Fibroblast of gingiva (primary cell): Measurements from ENCODE around the gene EGFL8.
A peak's percentile ranks its signal among the peaks of the same experiment; 100 is the strongest.
"Not testable (repeated sequence)": the region's sequence is repeated elsewhere in the genome, so short reads cannot be mapped to it uniquely, and the experiment has no call there.

ENCODE experiments used
- DNase-seq: peaks from one replicate; pipeline ENCODE4 v3.0.0-alpha.2; 2011; ENCODE audit warnings: low read depth

The EGFL8 gene

GRCh38 chr6:32184084-32184640 lies 19.8 kb downstream of the EGFL8 start, which contains the start of gene AGER:
TSS of gene AGER (minus strand) at chr6:32184253. CDS start at chr6:32184222, 31 bp downstream.
- no peak for DNase-seq

GRCh38 chr6:32185681-32186131 lies 21.3 kb downstream of the EGFL8 start:
- DNase-seq, result peak; percentile 89

DNA sequence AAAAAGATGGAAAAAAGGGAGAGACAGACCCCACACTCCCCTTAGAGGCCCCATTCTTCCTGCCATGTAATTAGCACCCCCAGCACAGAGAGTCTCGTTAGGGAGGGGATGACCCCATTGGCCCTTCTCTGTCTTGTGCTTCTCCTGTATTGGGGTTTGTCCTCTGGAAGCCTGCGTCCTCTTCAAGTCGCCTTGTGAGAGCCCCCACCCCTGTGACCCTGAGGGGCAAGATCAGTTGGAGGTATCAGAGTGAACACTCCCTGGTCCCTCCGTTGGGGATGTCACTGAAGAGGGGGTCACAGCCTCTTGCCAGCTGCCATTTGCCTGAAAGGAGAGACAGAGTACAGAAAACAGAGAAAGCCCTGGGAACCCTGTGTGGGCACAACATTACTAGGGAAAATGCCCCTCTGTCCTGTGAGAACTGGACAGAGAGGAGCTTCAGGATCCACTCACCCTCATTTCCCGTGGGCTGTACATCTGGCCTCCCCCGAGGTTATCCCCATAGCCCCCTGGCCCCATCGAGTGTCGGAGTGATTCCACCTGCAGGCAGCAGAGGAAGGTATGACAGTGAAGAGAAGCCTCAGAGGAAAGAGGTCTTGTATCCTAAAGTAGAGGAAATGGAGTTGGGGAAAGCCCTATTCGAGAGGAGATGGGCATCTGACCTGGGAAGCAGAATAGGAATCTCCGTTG lies 21.9 kb downstream of the EGFL8 start:
- not testable (repeated sequence) for DNase-seq

DNA sequence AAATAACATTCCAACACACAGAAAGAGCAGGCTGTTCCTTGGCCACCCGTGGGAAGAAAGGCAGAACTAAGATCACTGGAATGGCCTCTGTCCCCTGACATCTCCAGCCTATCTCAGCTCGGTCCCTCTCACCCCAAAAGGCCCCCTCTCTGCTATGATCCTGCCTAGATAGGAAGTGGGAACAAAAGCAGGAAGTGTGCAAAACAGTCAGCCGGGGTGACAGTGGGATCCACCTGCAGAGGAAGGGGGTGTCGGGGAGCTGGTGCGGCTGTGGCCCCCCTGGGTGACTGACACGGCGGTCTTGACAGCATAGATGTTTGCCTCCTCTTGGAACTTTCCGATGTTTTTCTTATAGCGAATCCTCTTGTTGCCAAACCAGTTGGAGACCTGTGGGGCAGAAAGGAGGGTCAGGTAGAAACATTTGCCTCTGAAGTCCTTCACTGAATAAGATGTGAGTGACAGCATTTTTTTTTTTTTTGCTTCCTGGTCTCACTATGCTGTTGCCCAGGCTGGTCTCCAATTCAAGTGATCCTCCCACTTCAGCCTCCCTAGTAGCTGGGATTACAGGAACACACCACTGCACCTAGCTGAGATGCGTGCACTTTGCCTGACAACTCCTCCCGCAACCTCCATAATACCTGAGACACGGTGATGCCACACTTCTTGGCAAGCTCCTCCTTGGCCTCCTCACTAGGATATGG lies 22.8 kb downstream of the EGFL8 start:
- no peak for DNase-seq

DNA sequence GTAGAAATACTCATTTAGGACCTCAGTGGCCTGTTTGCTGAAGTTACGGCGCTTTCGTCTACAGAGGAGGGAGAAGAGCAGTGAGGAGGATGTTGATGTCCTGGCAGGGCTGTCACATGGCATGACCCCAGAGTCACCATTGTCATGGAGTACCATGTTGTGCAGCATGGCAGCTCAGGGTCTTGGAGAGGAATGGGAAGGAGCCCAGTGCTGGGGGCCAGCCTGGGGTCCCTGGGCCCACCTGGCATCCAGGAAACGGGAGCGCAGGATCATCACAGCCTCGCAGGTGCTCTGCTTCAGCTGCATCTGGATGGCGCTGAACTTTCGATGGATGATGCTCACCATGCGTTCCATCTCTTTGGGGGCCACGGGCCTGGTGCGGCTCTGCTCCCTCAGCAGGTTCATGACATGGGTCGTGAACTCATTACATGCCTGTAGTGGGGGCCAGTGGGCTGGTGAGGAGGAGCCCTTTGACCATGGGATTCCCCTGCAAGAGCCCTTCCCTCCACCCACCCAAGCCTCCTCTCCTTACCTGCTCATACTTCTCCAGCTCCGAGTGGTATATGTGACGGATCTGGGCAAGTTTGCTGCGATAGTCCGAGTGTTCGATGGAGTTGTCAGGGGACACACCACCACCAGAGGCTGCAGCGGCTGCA lies 23.5 kb downstream of the EGFL8 start:
- not testable (repeated sequence) for DNase-seq

DNA sequence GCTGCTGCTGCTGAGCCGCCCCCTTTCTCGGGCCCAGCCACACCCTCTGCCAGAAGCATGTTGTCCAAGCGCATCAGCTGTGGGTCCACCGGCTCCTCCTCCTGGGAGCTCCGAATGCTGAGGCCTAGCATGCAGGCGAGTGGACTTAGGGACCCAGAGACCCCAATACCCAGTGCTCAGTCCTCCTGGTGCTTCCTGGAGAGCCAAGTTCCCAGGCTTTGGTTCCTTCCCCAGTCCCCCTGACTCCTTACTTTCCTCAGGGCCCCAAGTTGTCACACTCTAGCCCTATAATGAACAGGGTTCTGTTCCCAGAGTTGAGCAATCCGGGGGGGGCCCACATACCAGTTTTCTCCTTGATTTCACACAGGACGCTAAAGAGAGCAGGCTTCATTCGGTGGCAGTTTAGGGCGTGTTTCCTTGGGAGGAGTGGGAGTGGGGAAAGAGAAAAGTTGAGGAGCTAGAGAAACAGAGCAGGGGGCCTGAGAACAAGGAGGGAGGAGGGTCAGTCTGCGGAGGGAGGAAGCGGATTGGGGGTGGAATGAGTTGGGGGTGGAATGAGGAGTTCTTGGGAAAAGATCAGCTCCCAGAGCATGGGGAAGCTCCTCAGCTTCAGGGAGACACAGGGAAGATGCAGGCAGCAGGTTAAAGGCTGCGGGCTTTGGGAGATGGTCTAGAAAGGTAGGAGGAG lies 24.1 kb downstream of the EGFL8 start:
- DNase-seq, result peak; percentile 32

DNA sequence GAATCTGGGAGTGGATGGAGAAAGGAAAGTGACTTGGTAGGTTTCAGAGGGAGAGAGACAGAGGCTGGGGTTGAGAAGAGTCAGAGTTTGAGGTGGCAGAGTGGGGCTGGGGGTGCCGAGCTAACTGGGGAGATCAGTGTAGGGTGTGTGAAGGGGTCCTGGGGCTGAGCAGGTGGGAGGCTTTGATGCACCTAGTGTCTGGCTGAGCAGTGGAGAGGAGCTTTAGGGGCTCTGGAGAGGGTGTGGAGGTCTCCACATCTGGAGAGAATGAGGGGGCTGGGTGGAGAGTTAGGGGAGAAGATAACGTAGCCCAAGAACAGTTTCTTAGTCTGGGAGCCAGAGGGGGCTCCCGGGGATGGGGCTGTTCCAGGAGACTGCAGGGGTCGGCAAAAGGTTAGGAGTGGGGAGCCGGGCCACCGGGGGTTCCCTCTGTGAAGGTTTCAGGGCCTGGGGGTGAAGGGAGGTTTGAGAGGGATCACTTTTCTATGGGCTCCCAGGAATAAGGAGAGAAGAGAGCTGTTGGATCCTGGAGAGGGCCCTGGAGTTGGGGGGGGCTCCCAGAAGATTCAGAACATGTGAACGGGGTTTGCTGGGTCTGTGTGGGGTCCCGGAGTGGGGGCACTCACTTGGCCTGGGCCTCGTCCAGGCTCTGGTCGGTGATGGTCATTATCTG lies 24.8 kb downstream of the EGFL8 start:
- DNase-seq, result no peak

DNA sequence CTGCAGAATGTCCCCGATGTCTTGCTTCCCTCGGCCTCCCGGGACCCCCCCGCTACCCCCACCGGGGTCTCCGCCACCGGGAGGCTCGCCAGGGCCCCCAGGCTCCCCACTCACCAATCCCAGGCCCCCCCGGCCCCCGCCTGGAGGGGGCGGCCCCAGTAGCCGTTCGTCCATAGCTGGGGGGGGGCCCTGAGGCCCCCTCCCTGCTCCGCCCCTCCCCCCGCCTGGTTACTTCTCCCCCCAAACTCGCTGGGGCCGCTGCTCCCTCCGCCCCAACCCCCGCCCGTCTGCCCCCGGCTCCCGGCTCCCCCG lies 25.3 kb downstream of the EGFL8 start:
- DNase-seq, result no peak

DNA sequence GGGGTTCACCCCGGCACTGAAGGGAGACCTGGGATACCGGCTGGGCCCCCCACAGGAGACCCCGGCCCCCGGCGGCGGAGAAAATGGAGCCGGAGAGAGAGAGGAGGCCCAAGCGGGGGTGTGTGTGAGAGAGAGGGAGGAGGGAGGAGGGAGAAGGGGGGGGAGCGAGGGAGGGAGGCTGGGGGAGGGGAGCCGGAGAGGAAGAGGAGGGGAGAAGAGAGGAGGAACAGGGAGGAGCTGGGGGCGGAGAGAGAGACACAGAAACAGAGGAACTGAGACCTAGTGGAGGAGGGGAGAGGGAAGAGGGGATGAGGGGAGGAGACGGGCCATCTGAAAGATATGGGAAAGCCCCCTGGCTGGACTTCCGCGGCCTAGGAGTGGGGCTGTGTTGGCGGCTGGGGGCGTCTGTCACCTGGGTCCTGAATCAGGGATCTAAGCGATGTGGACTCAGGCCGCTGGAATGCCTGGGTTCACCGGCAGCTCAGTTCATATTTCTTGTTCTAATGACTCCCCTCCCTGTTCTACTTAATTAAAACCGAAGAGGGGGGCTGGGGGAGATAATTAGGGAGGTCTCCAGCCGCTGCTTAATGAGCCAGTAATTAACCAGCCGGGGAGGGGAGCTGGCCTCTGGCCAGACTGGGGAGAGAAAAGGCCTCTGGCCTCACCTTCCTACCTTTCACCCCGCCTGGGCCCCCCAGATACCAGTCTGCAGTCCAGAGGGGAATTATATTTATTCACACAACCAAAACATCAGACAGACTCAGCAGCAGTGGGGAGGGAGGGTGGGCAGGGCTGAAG lies 25.9 kb downstream of the EGFL8 start, which contains the start of gene PBX2:
TSS of gene PBX2 (minus strand) at position 149 of the 798 bp plus-strand sequence. CDS start 287 bp downstream, outside the sequence.
- peak; percentile 94 for DNase-seq

- DNase-seq, result no peak
Observed at GRCh38 chr6:32190911-32191677, 26.7 kb downstream of the EGFL8 start.

DNA sequence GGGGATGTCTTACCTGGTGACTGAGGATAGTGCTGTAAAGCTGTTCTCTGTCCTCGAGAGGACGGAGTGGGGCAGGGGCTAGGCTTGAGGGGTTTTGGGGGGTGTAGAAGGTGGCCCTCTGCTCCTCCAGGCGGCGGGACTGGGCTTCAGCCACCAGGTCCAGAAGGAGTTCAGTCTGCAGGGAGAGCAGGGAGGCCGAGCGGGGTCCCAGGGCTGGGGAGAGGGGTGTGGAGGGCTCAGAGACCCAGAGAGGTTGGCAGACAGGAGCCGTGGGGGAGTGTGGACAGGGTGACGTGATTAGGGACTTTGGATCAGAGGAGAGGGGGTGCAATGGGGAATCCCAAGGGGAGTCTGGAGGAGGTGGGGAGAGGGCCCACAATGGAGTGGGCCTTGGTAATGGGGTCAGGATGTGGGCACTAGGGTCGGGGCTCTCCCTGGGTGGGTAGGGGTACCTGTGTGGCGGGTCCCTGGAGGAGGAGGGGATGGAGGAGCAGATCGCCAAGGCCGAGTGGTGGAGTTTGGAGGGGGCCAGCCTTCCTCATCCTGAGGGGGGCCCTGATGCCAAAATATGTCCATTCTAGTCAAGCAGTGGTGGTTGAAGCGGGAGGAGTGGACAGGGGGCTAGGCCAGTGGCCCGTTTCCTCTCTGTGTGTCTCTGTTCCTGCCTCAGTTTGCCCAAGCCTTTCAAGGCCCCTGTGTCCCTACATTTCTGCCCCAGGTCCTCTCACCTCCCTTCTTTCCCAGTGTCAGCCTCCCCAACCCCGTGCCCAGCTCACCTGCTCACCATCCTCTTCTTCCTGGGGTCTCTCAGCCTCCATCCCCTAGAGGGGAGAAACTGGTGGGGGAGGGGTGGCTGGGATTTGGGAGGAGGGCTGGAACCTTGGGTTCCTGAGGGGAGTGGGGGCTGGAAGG lies 27.6 kb downstream of the EGFL8 start:
- DNase-seq, result no peak

GRCh38 chr6:32192608-32193039 lies 28.2 kb downstream of the EGFL8 start, which contains the start of gene GPSM3:
TSS of gene GPSM3 (minus strand) at chr6:32192643. CDS start at chr6:32192513, 130 bp downstream.
- DNase-seq, result no peak

DNA sequence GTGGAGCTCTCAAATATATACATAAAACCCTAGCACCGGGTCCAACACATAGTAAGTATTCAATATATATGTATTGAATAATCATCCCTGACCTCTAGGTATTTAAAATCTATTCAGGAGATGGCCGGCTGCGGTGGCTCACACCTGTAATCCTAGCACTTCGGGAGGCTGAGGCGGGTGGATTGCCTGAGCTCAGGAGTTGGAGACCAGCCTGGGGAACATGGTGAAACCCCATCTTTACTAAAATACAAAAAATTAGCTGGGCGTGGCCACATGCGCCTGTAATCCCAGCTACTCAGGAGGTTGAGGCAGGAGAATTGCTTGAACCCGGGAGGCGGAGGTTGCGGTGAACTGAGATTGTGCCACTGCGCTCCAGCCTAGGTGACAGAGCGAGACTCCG lies 28.7 kb downstream of the EGFL8 start:
- not testable (repeated sequence) for DNase-seq

GRCh38 chr6:32194388-32194787 lies 30.0 kb downstream of the EGFL8 start:
- no peak for DNase-seq

GRCh38 chr6:32194825-32195651 lies 30.6 kb downstream of the EGFL8 start:
- peak; percentile 48 for DNase-seq

DNA sequence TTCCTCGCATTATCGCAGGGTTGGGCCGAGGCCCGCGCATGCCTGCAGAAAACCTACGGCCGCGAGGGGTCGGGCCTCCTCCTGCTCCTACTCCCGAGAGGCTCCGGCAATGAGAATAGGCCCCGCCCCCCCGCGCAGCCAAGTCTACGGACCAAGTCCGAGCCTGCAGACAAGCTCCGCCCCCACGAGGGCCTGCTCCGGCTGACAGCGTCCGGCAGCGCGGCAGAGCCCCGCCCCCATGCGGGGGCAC lies 31.2 kb downstream of the EGFL8 start:
- DNase-seq, result peak; percentile 100

- DNase-seq, result peak; percentile 84
Observed at GRCh38 chr6:32195902-32196681, 31.7 kb downstream of the EGFL8 start.
